ENCODE data around the gene LRP4. TPM values are rescaled to one million over a fixed set of nuclear protein-coding genes. Genes with fewer than 3 reads are reported as not detected.
A peak's percentile ranks its signal among the peaks of the same experiment; 100 is the strongest.

LRP4 gene
- total and polyA plus RNA-seq, 2 of the 13 experiments (the other 11 are each of a cell fraction or from before 2014, with no cell fraction given): 4.7 to 13.3 TPM

DNA sequence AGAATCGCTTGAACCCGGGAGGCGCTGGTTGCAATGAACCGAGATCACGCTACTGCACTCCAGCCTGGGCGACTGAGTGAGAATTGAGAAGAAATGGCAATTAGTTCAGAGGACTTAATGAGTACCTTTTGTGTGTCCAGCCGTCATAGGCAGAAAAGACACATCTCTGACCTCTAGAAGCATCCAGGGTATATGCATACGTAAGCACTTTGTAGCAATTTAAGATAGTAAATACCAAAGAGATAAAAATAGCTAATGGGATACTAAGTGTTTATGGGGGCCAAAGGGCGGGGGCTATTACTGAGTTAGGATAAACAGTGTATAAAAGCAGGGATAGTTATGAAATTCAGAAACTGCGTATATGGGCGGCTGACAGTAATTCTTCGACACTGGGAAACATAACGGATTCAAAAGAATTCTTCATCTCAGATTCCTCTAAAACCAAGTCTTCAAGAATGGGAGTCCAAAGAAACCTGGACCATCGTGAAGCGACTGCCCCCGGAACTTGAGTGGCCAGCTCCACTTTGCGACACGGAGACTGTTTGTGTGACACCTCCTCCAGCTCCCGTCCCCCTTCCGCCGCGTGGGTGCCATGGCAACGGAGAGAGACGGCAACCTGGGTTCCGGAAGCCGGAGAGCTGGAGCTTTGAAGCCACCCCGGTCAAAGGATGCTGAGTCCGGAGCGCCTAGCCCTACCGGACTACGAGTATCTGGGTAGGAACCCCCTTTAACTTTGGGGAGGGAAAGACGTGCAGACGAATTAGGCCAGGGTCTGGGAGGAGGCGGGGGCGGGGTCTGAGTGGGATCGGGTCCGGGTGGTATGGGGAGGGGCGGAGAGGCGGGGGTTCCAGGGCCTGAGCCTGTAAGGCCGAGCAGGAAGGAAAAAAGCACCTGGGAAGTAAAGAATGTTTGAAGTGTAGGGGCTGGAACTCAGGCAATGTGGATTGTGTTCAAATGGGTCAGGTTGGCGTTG lies 18.1 kb upstream of the LRP4 start, which contains the start of gene CSTPP1 (continued):
- TF ChIP-seq ZNF609 (CRISPR knock-in tag; IDR thresholded peaks at IDR 0.05; ENCODE audit: borderline replicate concordance): peak; percentile 33; the same call in 1 of the 2 replicates
- TF ChIP-seq NR2C2 (CRISPR knock-in tag; IDR thresholded peaks at IDR 0.05; ENCODE audit: borderline replicate concordance): peak; percentile 67
- TF ChIP-seq IRF2 (CRISPR knock-in tag; IDR thresholded peaks at IDR 0.05): peak; percentile 87
- no peak for TF ChIP-seq ZNF430 (CRISPR knock-in tag; IDR thresholded peaks at IDR 0.05)
- no peak for TF ChIP-seq PRDM15 (CRISPR knock-in tag; IDR thresholded peaks at IDR 0.05)
- TF ChIP-seq ZNF253 (CRISPR knock-in tag; IDR thresholded peaks at IDR 0.05; ENCODE audit: borderline replicate concordance): no peak
- no peak for TF ChIP-seq TCF7L2 (IDR thresholded peaks at IDR 0.05; ENCODE audit: low read depth, low read length)
- no peak for TF ChIP-seq HNRNPL (IDR thresholded peaks at IDR 0.05; ENCODE audit: low read depth, low read length)
- no peak for TF ChIP-seq THYN1 (CRISPR knock-in tag; IDR thresholded peaks at IDR 0.05; ENCODE audit: borderline replicate concordance, low read depth)
- no peak for TF ChIP-seq MXD1 (CRISPR knock-in tag; IDR thresholded peaks at IDR 0.05)
- TF ChIP-seq SRSF1 (optimal IDR thresholded peaks at IDR 0.05; ENCODE audit: low read depth, low read length): no peak
- 0 out of 2 replicates have a peak, but pooled peaks have one; percentile 38 for TF ChIP-seq MXD3 (CRISPR knock-in tag; IDR thresholded peaks at IDR 0.05)
- peak; percentile 49; the same call in 1 of the 2 replicates for TF ChIP-seq SIX1 (CRISPR knock-in tag; IDR thresholded peaks at IDR 0.05; ENCODE audit: borderline replicate concordance)
- TF ChIP-seq ZNF550 (CRISPR knock-in tag; IDR thresholded peaks at IDR 0.05; ENCODE audit: borderline replicate concordance): no peak
- no peak for TF ChIP-seq XBP1 (CRISPR knock-in tag; IDR thresholded peaks at IDR 0.05)
- peak; percentile 77; the same call in 1 of the 2 replicates for TF ChIP-seq YEATS2 (CRISPR knock-in tag; IDR thresholded peaks at IDR 0.05; ENCODE audit: borderline replicate concordance)
- no peak for TF ChIP-seq ZNF251 (CRISPR knock-in tag; IDR thresholded peaks at IDR 0.05)
- no peak for TF ChIP-seq CHD4 (IDR thresholded peaks at IDR 0.05; ENCODE audit: borderline replicate concordance, low read length)
- TF ChIP-seq KLF15 (CRISPR knock-in tag; IDR thresholded peaks at IDR 0.05; ENCODE audit: borderline replicate concordance): no peak

All from HepG2 (cell line).